ENCODE measurements around the gene ARHGAP26.

The ARHGAP26 gene

GRCh38 chr5:142839711-142840346, 69.7 kb downstream of the ARHGAP26 start:
- H3K4me3 ChIP-seq (ENCODE audit: low read length): no peak overlapping the region

GRCh38 chr5:142840575-142840974, 70.4 kb downstream of the ARHGAP26 start:
- H3K27me3 ChIP-seq (ENCODE audit: control insufficient read depth, low read length): peaks cover 29% of the 10 kb centered on the region

More at GRCh38 chr5:142839711-142840346, 69.7 kb downstream of the ARHGAP26 start:
- no peaks in the 10 kb centered on the region for H3K79me2 ChIP-seq (ENCODE audit: control insufficient read depth, low read length)
- no peak overlapping the region for H3K4me2 ChIP-seq (ENCODE audit: low read length)
- no peak overlapping the region for H3K27ac ChIP-seq (ENCODE audit: low read depth, low read length)
- no peak for TF ChIP-seq EZH2phosphoT487 (IDR thresholded peaks at IDR 0.05; ENCODE audit: borderline replicate concordance, low read length)
- no peak for TF ChIP-seq CTCF (IDR thresholded peaks at IDR 0.05; ENCODE audit: low read depth, low read length, poor library complexity, severe bottlenecking)
- no peaks in the 10 kb centered on the region; the same call in none of the 2 replicates for H3K4me1 ChIP-seq (ENCODE audit: control insufficient read depth, low read length)
- H3K27me3 ChIP-seq (ENCODE audit: control insufficient read depth, low read length): peaks cover 29% of the 10 kb centered on the region
- H3K9me3 ChIP-seq (ENCODE audit: control insufficient read depth, insufficient read depth, low read length): no peaks in the 10 kb centered on the region
- H4K20me1 ChIP-seq (ENCODE audit: control insufficient read depth, insufficient read depth, low read depth, low read length): no peaks in the 10 kb centered on the region
- H3K36me3 ChIP-seq (ENCODE audit: control insufficient read depth, low read length): no peaks in the 10 kb centered on the region
- no peaks in the 10 kb centered on the region for H3F3A ChIP-seq (ENCODE audit: control insufficient read depth, insufficient read depth)
- no peaks in the 10 kb centered on the region for H3K9me2 ChIP-seq (replicated peaks; ENCODE audit: control insufficient read depth, low read length)

GRCh38 chr5:142841511-142842265, 71.5 kb downstream of the ARHGAP26 start:
- Histone ChIP-seq H3K4me1 (ENCODE audit: control insufficient read depth, low read length) (peaks cover 16% of the 10 kb centered on the region), H3K36me3 (ENCODE audit: control insufficient read depth, low read length) (no peaks in the 10 kb centered on the region), H3K4me2 (ENCODE audit: low read length) (no peak overlapping the region)

More at GRCh38 chr5:142840575-142840974, 70.4 kb downstream of the ARHGAP26 start:
- no peaks in the 10 kb centered on the region for H3K36me3 ChIP-seq (ENCODE audit: control insufficient read depth, low read length)
- H3K27ac ChIP-seq (ENCODE audit: low read depth, low read length): no peak overlapping the region
- H4K20me1 ChIP-seq (ENCODE audit: control insufficient read depth, insufficient read depth, low read depth, low read length): no peaks in the 10 kb centered on the region
- no peak overlapping the region for H3K4me3 ChIP-seq (ENCODE audit: low read length)
- no peaks in the 10 kb centered on the region for H3K9me2 ChIP-seq (replicated peaks; ENCODE audit: control insufficient read depth, low read length)
- H3K9me3 ChIP-seq (ENCODE audit: control insufficient read depth, insufficient read depth, low read length): no peaks in the 10 kb centered on the region
- no peak overlapping the region for H3K4me2 ChIP-seq (ENCODE audit: low read length)
- TF ChIP-seq EZH2phosphoT487 (IDR thresholded peaks at IDR 0.05; ENCODE audit: borderline replicate concordance, low read length) (no peak), CTCF (IDR thresholded peaks at IDR 0.05; ENCODE audit: low read depth, low read length, poor library complexity, severe bottlenecking) (no peak)
- H3F3A ChIP-seq (ENCODE audit: control insufficient read depth, insufficient read depth): no peaks in the 10 kb centered on the region
- peaks cover 7% of the 10 kb centered on the region for H3K4me1 ChIP-seq (ENCODE audit: control insufficient read depth, low read length)
- no peaks in the 10 kb centered on the region for H3K79me2 ChIP-seq (ENCODE audit: control insufficient read depth, low read length)

More at GRCh38 chr5:142841511-142842265, 71.5 kb downstream of the ARHGAP26 start:
- peaks cover 25% of the 10 kb centered on the region for H3K27me3 ChIP-seq (ENCODE audit: control insufficient read depth, low read length)
- H3K4me3 ChIP-seq (ENCODE audit: low read length): no peak overlapping the region
- no peaks in the 10 kb centered on the region for H3K79me2 ChIP-seq (ENCODE audit: control insufficient read depth, low read length)
- no peaks in the 10 kb centered on the region for H3K9me3 ChIP-seq (ENCODE audit: control insufficient read depth, insufficient read depth, low read length)
- H3F3A ChIP-seq (ENCODE audit: control insufficient read depth, insufficient read depth): no peaks in the 10 kb centered on the region
- no peaks in the 10 kb centered on the region for H3K9me2 ChIP-seq (replicated peaks; ENCODE audit: control insufficient read depth, low read length)
- TF ChIP-seq EZH2phosphoT487 (IDR thresholded peaks at IDR 0.05; ENCODE audit: borderline replicate concordance, low read length) (no peak), CTCF (IDR thresholded peaks at IDR 0.05; ENCODE audit: low read depth, low read length, poor library complexity, severe bottlenecking) (no peak)
- H3K27ac ChIP-seq (ENCODE audit: low read depth, low read length): no peak overlapping the region
- H4K20me1 ChIP-seq (ENCODE audit: control insufficient read depth, insufficient read depth, low read depth, low read length): no peaks in the 10 kb centered on the region

Data from DOHH2 (cell line).